K562 (cell line): ENCODE measurements around the gene DNASE1L1. TPM values are rescaled to one million over a fixed set of nuclear protein-coding genes. Genes with fewer than 3 reads are reported as not detected.

Experiments
- microRNA-seq: library from miRNA; unstranded; fragments of <30 nt; microRNA quantifications from one replicate; pipeline ENCODE4, GENCODE V29; 2018; ENCODE audit warnings: borderline microRNAs expressed
- polyA plus RNA-seq, 8 experiments: library from polyadenylated mRNA; depleted of rRNA in 4 of 8; stranded (reverse) in 5 of 8; unstranded in 3 of 8; fragments of >200 nt; fragmentation: Nextera tagmentation in 2 of 8; fragmentation: Illumina TruSeq in 1 of 8; extraction: Ambion mirVana in 2 of 8; extraction: Trizol in 1 of 8; gene quantifications; 2 replicates each; pipeline versions ENCODE4 v1.2.1 to v1.2.3, GENCODE V29; 2011 to 2014; ENCODE audit warnings: inconsistent platforms in 1 of 8, missing spikeins in 1 of 8
- small RNA-seq: library from RNA; depleted of rRNA; stranded (forward); fragments of <200 nt; gene quantifications from one replicate; pipeline ENCODE3, GENCODE V24; 2014
- total RNA-seq, 7 experiments: library from RNA; depleted of rRNA in 6 of 7; stranded (reverse); fragments of >200 nt in 6 of 7; fragmentation: Illumina TruSeq in 2 of 7; extraction: Trizol in 2 of 7; gene quantifications; 2 replicates each; pipeline versions ENCODE4 v1.2.1 to v1.2.3, GENCODE V29; 2011 to 2021; ENCODE audit warnings: low replicate concordance in 1 of 7

The DNASE1L1 gene
- total and polyA plus RNA-seq, 9 of the 15 experiments (the other 6 are each of a cell fraction or from before 2014, with no cell fraction given) = 0.73 to 12.6 (median 7.9) TPM

Small RNAs within 50 kb of the gene (microRNA-seq; reads per million reads assigned to microRNA genes)
- 0.36 reads per million for gene MIR6858

Small RNAs within 50 kb of the gene (small RNA-seq; reads per million reads assigned to genes)
- gene MIR6858 (not detected), gene SNORA70 (not detected)

Other genes with a start within 250 kb of the DNASE1L1 start
Only the 7 nearest of the 22 such genes appear.
- 554 and 803 TPM in 2 replicates for gene FLNA, start 34.6 kb downstream of the DNASE1L1 start, total RNA-seq (2014; rRNA removed)
- gene FLNA, start 34.6 kb downstream of the DNASE1L1 start, total RNA-seq (2014; rRNA removed; fragmentation: Illumina TruSeq; extraction: Trizol) = 72.2 and 110 TPM in 2 replicates
- 135 and 162 TPM in 2 replicates for gene FLNA, start 34.6 kb downstream of the DNASE1L1 start, total RNA-seq (2015; rRNA removed; fragmentation: Illumina TruSeq; extraction: Trizol)
- 672 and 735 TPM in 2 replicates for gene FLNA, start 34.6 kb downstream of the DNASE1L1 start, total RNA-seq (2021)
- 86.6 and 165 TPM in 2 replicates for gene FLNA, start 34.6 kb downstream of the DNASE1L1 start, polyA plus RNA-seq (2011; rRNA removed)
- gene FLNA, start 34.6 kb downstream of the DNASE1L1 start, polyA plus RNA-seq (2014; fragmentation: Illumina TruSeq; extraction: Trizol) = 329 and 438 TPM in 2 replicates
- 1 to 10 TPM; 6.2 to 6.8 TPM for gene FLNA, start 34.6 kb downstream of the DNASE1L1 start, polyA plus RNA-seq (2014; fragmentation: Nextera tagmentation; extraction: Ambion mirVana)
- 226 and 245 TPM in 2 replicates for gene FLNA, start 34.6 kb downstream of the DNASE1L1 start, polyA plus RNA-seq (2014; rRNA removed)
- 32.9 and 36.2 TPM in 2 replicates for gene EMD, start 30.0 kb downstream of the DNASE1L1 start, total RNA-seq (2014; rRNA removed)
- gene EMD, start 30.0 kb downstream of the DNASE1L1 start, total RNA-seq (2014; rRNA removed; fragmentation: Illumina TruSeq; extraction: Trizol) = 37.5 and 38.3 TPM in 2 replicates
- 61.9 and 67.8 TPM in 2 replicates for gene EMD, start 30.0 kb downstream of the DNASE1L1 start, total RNA-seq (2015; rRNA removed; fragmentation: Illumina TruSeq; extraction: Trizol)
- gene EMD, start 30.0 kb downstream of the DNASE1L1 start, total RNA-seq (2021) = 124 and 135 TPM in 2 replicates
- 77.4 and 81.2 TPM in 2 replicates for gene EMD, start 30.0 kb downstream of the DNASE1L1 start, polyA plus RNA-seq (2011; rRNA removed)
- 177 and 206 TPM in 2 replicates for gene EMD, start 30.0 kb downstream of the DNASE1L1 start, polyA plus RNA-seq (2014; fragmentation: Illumina TruSeq; extraction: Trizol)
- 1 to 10 TPM; 2.3 to 3.1 TPM for gene EMD, start 30.0 kb downstream of the DNASE1L1 start, polyA plus RNA-seq (2014; fragmentation: Nextera tagmentation; extraction: Ambion mirVana)
- gene EMD, start 30.0 kb downstream of the DNASE1L1 start, polyA plus RNA-seq (2014; rRNA removed) = 86.7 and 110 TPM in 2 replicates
- 4,111 and 4,705 TPM in 2 replicates for gene RPL10, start 10.9 kb downstream of the DNASE1L1 start, total RNA-seq (2014; rRNA removed)
- 3,682 and 4,010 TPM in 2 replicates for gene RPL10, start 10.9 kb downstream of the DNASE1L1 start, total RNA-seq (2014; rRNA removed; fragmentation: Illumina TruSeq; extraction: Trizol)
- 3,735 and 3,774 TPM in 2 replicates for gene RPL10, start 10.9 kb downstream of the DNASE1L1 start, total RNA-seq (2015; rRNA removed; fragmentation: Illumina TruSeq; extraction: Trizol)
- gene RPL10, start 10.9 kb downstream of the DNASE1L1 start, total RNA-seq (2021) = 4,299 and 4,408 TPM in 2 replicates
- gene RPL10, start 10.9 kb downstream of the DNASE1L1 start, polyA plus RNA-seq (2011; rRNA removed) = 5,297 and 6,545 TPM in 2 replicates
- 6,119 and 7,432 TPM in 2 replicates for gene RPL10, start 10.9 kb downstream of the DNASE1L1 start, polyA plus RNA-seq (2014; fragmentation: Illumina TruSeq; extraction: Trizol)
- gene RPL10, start 10.9 kb downstream of the DNASE1L1 start, polyA plus RNA-seq (2014; fragmentation: Nextera tagmentation; extraction: Ambion mirVana) = 1,000 to 10,000 TPM; 5,014 to 7,600 TPM
- gene RPL10, start 10.9 kb downstream of the DNASE1L1 start, polyA plus RNA-seq (2014; rRNA removed) = 6,193 and 7,323 TPM in 2 replicates
- gene TAFAZZIN, start 2.3 kb upstream of the DNASE1L1 start, total RNA-seq (2014; rRNA removed) = 20.2 and 33.7 TPM in 2 replicates
- 10.7 and 11.3 TPM in 2 replicates for gene TAFAZZIN, start 2.3 kb upstream of the DNASE1L1 start, total RNA-seq (2014; rRNA removed; fragmentation: Illumina TruSeq; extraction: Trizol)
- gene TAFAZZIN, start 2.3 kb upstream of the DNASE1L1 start, total RNA-seq (2015; rRNA removed; fragmentation: Illumina TruSeq; extraction: Trizol) = 15.6 and 17.1 TPM in 2 replicates
- 29.6 and 32.2 TPM in 2 replicates for gene TAFAZZIN, start 2.3 kb upstream of the DNASE1L1 start, total RNA-seq (2021)
- gene TAFAZZIN, start 2.3 kb upstream of the DNASE1L1 start, polyA plus RNA-seq (2011; rRNA removed) = 24.0 and 39.6 TPM in 2 replicates
- gene TAFAZZIN, start 2.3 kb upstream of the DNASE1L1 start, polyA plus RNA-seq (2014; fragmentation: Illumina TruSeq; extraction: Trizol) = 20.2 and 25.0 TPM in 2 replicates
- gene TAFAZZIN, start 2.3 kb upstream of the DNASE1L1 start, polyA plus RNA-seq (2014; fragmentation: Nextera tagmentation; extraction: Ambion mirVana) = under 1 TPM; 0.49 to 0.64 TPM
- gene TAFAZZIN, start 2.3 kb upstream of the DNASE1L1 start, polyA plus RNA-seq (2014; rRNA removed) = 33.6 and 40.7 TPM in 2 replicates
- 52.9 and 56.2 TPM in 2 replicates for gene ATP6AP1, start 19.4 kb upstream of the DNASE1L1 start, total RNA-seq (2014; rRNA removed)
- gene ATP6AP1, start 19.4 kb upstream of the DNASE1L1 start, total RNA-seq (2014; rRNA removed; fragmentation: Illumina TruSeq; extraction: Trizol) = 26.5 and 30.1 TPM in 2 replicates
- gene ATP6AP1, start 19.4 kb upstream of the DNASE1L1 start, total RNA-seq (2015; rRNA removed; fragmentation: Illumina TruSeq; extraction: Trizol) = 47.3 and 50.0 TPM in 2 replicates
- gene ATP6AP1, start 19.4 kb upstream of the DNASE1L1 start, total RNA-seq (2021) = 75.6 and 81.4 TPM in 2 replicates
- gene ATP6AP1, start 19.4 kb upstream of the DNASE1L1 start, polyA plus RNA-seq (2011; rRNA removed) = 60.7 and 93.2 TPM in 2 replicates
- gene ATP6AP1, start 19.4 kb upstream of the DNASE1L1 start, polyA plus RNA-seq (2014; fragmentation: Illumina TruSeq; extraction: Trizol) = 90.5 and 100 TPM in 2 replicates
- 10 to 100 TPM in 1 of 2 experiments, 1 to 10 TPM in 1; 8.3 to 12.3 TPM for gene ATP6AP1, start 19.4 kb upstream of the DNASE1L1 start, polyA plus RNA-seq (2014; fragmentation: Nextera tagmentation; extraction: Ambion mirVana)
- gene ATP6AP1, start 19.4 kb upstream of the DNASE1L1 start, polyA plus RNA-seq (2014; rRNA removed) = 67.1 and 72.0 TPM in 2 replicates
- 37.5 and 76.5 TPM in 2 replicates for gene GDI1, start 27.9 kb upstream of the DNASE1L1 start, total RNA-seq (2014; rRNA removed)
- gene GDI1, start 27.9 kb upstream of the DNASE1L1 start, total RNA-seq (2014; rRNA removed; fragmentation: Illumina TruSeq; extraction: Trizol) = 18.9 and 23.9 TPM in 2 replicates
- 27.4 and 30.4 TPM in 2 replicates for gene GDI1, start 27.9 kb upstream of the DNASE1L1 start, total RNA-seq (2015; rRNA removed; fragmentation: Illumina TruSeq; extraction: Trizol)
- 54.6 and 61.1 TPM in 2 replicates for gene GDI1, start 27.9 kb upstream of the DNASE1L1 start, total RNA-seq (2021)
- gene GDI1, start 27.9 kb upstream of the DNASE1L1 start, polyA plus RNA-seq (2011; rRNA removed) = 76.8 and 134 TPM in 2 replicates
- 73.2 and 82.6 TPM in 2 replicates for gene GDI1, start 27.9 kb upstream of the DNASE1L1 start, polyA plus RNA-seq (2014; fragmentation: Illumina TruSeq; extraction: Trizol)
- 1 to 10 TPM in 1 of 2 experiments, under 1 TPM in 1; 0.97 to 2.2 TPM for gene GDI1, start 27.9 kb upstream of the DNASE1L1 start, polyA plus RNA-seq (2014; fragmentation: Nextera tagmentation; extraction: Ambion mirVana)
- 78.1 and 86.1 TPM in 2 replicates for gene GDI1, start 27.9 kb upstream of the DNASE1L1 start, polyA plus RNA-seq (2014; rRNA removed)
- 73.7 and 74.9 TPM in 2 replicates for gene FAM50A, start 34.9 kb upstream of the DNASE1L1 start, total RNA-seq (2014; rRNA removed)
- gene FAM50A, start 34.9 kb upstream of the DNASE1L1 start, total RNA-seq (2014; rRNA removed; fragmentation: Illumina TruSeq; extraction: Trizol) = 41.6 and 52.9 TPM in 2 replicates
- 65.7 and 67.3 TPM in 2 replicates for gene FAM50A, start 34.9 kb upstream of the DNASE1L1 start, total RNA-seq (2015; rRNA removed; fragmentation: Illumina TruSeq; extraction: Trizol)
- 56.6 and 65.2 TPM in 2 replicates for gene FAM50A, start 34.9 kb upstream of the DNASE1L1 start, total RNA-seq (2021)
- gene FAM50A, start 34.9 kb upstream of the DNASE1L1 start, polyA plus RNA-seq (2011; rRNA removed) = 73.7 and 76.9 TPM in 2 replicates
- gene FAM50A, start 34.9 kb upstream of the DNASE1L1 start, polyA plus RNA-seq (2014; fragmentation: Illumina TruSeq; extraction: Trizol) = 73.3 and 77.1 TPM in 2 replicates
- gene FAM50A, start 34.9 kb upstream of the DNASE1L1 start, polyA plus RNA-seq (2014; fragmentation: Nextera tagmentation; extraction: Ambion mirVana) = 1 to 10 TPM; 4.4 to 5.5 TPM
- gene FAM50A, start 34.9 kb upstream of the DNASE1L1 start, polyA plus RNA-seq (2014; rRNA removed) = 105 and 114 TPM in 2 replicates